ENCODE results near the gene NRN1.
A peak's percentile ranks its signal among the peaks of the same experiment; 100 is the strongest.
"Not testable (repeated sequence)": the region's sequence is repeated elsewhere in the genome, so short reads cannot be mapped to it uniquely, and the experiment has no call there.

NRN1 gene

DNA sequence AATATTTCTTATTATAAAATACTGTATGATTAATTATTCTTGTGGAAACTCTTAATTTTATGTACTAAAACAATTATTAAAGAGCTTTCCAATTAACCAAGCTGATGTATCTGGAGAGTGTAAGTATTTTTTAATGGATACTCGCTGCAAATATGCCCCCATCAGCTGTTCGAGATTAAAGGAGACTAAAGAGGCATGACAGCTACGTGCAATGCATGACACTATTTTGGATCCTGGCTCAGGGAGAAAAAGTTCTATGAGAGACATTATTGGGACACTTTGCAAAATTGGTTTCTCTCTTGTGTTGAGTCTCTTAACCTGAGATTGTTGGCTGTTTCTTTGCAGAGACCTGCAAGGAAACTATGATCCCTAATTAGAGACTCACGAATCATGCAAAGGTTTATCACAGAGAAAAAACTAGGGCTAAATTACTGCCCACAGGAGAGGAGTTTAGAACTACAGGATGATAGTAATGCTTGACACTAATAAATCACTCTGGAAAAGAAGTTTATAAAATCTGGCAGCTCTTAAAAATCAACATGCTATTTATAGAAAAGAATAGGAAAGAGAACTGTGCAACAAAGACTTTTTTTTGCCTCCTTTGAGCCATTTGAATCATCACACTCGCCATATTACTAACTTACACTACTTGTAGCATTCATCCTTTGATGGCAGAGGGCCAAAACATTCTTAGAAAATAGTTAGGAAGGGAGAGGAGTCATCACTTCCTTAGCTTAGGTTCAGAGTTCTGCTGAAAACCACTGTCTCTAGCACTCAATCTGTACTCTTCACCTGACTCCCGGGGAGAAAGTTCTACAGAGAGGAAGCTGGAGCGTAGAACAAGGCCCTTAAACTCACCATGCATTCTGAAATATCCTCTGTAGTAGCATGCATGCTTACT is 25.3 kb downstream of the NRN1 start:
- DNase-seq = peak in 2 of 4 experiments; percentile 57

DNA sequence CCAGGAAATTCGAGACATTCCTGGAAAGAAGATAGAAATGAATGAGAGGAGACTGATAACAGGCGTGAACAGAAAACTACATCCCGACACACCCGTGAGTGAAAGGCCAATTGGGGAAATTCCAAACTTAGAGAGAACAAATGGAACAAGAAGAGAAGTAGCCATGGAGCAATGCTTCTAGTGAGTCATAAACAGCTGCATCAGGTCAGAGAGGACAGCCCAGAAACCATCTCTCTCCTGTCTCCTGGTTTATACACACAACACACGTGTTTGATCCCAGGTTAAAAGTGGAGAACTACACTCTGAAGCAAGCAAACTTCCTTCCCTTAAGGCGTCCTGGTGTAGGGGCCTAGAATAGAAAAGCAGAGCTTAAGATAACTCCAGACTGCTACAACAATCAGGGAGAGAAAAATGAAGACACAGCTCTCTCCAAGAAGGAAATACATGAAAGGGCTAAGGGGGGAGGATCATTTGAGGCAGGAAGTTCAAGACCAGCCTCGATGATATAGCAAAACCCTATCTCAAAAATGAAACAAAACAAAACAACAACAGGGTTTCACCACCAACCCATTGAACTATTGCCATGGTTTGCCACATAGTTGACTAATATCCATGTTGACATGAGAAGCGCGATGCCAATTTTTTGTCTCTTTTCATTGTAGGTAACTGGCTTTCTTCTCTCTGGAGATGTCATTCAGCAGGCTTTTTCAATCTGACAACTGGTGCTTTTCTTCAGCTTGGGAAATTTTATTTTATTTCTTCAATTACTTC is 26.9 kb downstream of the NRN1 start:
- peak; percentile 58 to 84 (median 76) for DNase-seq

GRCh38 chr6:5976811-5977210 is 29.9 kb downstream of the NRN1 start:
- DNase-seq = peak in 3 of 4 experiments; percentile 62 to 65 (median 64)

- peak; percentile 15 to 43 (median 36) for DNase-seq
These were observed 37.6 kb downstream of the NRN1 start for GRCh38 chr6:5968817-5969734.

DNA sequence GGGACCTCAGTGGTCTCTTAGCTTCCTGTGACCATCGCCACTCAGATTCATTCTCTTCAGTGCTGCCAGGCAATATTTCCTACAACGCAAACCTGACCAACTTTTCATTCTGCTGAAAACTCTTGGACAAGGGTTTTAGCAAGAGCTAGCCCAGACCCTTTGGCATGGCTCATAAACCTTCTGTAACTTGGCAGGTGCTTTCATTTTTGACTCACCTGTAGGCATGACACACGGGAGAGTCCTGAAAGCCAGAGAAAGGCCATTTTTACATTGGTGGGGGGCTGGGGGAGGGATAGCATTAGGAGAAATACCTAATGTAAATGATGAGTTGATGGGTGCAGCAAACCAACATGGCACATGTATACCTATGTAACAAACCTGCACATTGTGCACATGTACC is 38.7 kb downstream of the NRN1 start:
- DNase-seq = not testable (repeated sequence)

DNA sequence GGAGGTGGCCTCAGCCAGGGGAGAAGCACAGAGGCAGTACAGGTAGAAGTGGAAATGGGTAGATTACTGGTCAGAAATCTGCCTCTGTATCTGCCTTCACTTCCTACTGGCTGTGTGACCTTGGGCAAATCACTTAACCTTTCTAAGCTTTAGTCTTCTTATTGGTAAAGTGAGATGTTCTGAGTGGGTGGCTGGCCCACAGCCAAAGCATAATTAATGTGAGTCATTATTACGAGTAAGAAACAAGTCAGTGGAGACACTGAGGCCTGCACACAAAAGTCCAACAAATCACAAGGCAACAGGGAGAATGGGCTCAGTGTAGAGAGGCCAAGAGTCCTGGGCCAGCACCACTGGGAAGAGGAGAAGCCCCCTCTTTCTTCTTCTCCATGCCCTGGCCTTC is 39.1 kb downstream of the NRN1 start:
- DNase-seq = peak in 2 of 4 experiments; percentile 14

- DNase-seq = no peak
These were observed 43.9 kb downstream of the NRN1 start for GRCh38 chr6:5962794-5963193.

DNA sequence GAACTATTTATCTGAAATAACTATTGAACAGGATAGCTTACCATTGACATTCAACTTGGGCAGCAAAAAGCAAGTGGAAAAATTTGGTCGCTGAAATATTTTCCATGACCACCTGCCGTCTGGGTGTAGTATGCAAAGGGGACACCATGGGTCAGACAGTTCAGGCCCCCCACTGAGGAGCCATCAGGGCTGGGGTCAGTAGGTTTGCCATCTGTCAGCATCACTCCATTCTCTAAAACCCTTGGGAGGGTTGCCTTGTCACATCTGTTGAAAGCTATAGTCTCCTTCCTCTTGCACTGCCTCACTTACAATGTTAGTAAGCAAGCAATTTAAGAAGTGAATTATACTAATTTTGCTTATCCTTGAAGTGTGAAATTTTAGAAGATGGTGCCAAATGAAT is 44.9 kb downstream of the NRN1 start:
- DNase-seq = no peak

GRCh38 chr6:5960456-5960855 is 46.3 kb downstream of the NRN1 start:
- DNase-seq = no peak

GRCh38 chr6:5958921-5959320 is 47.8 kb downstream of the NRN1 start:
- no peak for DNase-seq

DNA sequence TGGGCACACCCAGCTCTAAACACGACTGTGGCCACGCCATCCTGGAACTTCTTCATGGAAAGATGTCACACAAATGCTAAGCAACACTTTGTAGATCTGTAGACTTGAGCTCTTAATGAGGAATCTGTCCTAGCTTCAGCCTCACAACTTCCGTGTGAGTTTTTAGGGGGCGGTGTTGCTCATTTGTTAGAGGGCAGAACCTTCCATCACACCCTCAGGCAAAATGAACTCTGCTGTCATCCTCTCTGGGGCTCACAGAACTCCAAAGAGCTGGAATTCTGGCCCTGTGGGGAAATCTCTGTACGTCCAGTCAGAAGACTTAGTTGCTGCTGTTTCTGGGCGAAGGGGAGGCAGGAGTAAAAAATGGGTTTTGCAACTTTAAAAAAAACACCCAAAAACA is 49.8 kb downstream of the NRN1 start:
- DNase-seq = peak in 1 of 4 experiments; percentile 7

GRCh38 chr6:5950361-5950785 is 56.4 kb downstream of the NRN1 start:
- DNase-seq = peak; percentile 11 to 53 (median 42)

Measured in suppressor macrophage (primary cell).